ENCODE measurements around the gene CDCP1. TPM values are rescaled to one million over a fixed set of nuclear protein-coding genes. Genes with fewer than 3 reads are reported as not detected.

Gene CDCP1
- total RNA-seq, 4 donors from 2014 or later = 0.12 to 0.82 (median 0.49) TPM

GRCh38 chr3:45105855-45106671 is 40.1 kb downstream of the CDCP1 start:
- no peak for TF ChIP-seq POLR2A (IDR thresholded peaks at IDR 0.05)
- TF ChIP-seq, protein P1, sequence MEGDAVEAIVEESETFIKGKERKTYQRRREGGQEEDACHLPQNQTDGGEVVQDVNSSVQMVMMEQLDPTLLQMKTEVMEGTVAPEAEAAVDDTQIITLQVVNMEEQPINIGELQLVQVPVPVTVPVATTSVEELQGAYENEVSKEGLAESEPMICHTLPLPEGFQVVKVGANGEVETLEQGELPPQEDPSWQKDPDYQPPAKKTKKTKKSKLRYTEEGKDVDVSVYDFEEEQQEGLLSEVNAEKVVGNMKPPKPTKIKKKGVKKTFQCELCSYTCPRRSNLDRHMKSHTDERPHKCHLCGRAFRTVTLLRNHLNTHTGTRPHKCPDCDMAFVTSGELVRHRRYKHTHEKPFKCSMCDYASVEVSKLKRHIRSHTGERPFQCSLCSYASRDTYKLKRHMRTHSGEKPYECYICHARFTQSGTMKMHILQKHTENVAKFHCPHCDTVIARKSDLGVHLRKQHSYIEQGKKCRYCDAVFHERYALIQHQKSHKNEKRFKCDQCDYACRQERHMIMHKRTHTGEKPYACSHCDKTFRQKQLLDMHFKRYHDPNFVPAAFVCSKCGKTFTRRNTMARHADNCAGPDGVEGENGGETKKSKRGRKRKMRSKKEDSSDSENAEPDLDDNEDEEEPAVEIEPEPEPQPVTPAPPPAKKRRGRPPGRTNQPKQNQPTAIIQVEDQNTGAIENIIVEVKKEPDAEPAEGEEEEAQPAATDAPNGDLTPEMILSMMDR (IDR thresholded peaks at IDR 0.05 in 4 of 5, conservative IDR thresholded peaks at IDR 0.05 in 1 of 5) = no peak
- peaks cover 5 to 6% of the 10 kb centered on the region in 2 donors for H3K4me1 ChIP-seq
- no peak overlapping the region for H3K4me3 ChIP-seq
- intact Hi-C loops (cut with DNase I; ENCODE audit: low total_unique reads) (no loop called here), in situ Hi-C loops (cut with MboI; ENCODE audit: low sequenced_read_pairs in 4 of 4) (no loop called here)
- H3K9me3 ChIP-seq = no peaks in the 10 kb centered on the region
- DNase-seq = no peak
- H3K36me3 ChIP-seq = no peaks in the 10 kb centered on the region
- H3K27me3 ChIP-seq = no peaks in the 10 kb centered on the region
- no peak for ATAC-seq
- H3K27ac ChIP-seq = no peak overlapping the region

GRCh38 chr3:45104715-45105711 is 41.2 kb downstream of the CDCP1 start:
- Histone ChIP-seq H3K27ac (no peak overlapping the region), H3K36me3 (no peaks in the 10 kb centered on the region), H3K9me3 (no peaks in the 10 kb centered on the region), H3K4me1 (peaks cover 5 to 6% of the 10 kb centered on the region in 2 donors), H3K27me3 (no peaks in the 10 kb centered on the region), H3K4me3 (no peak overlapping the region)
- intact Hi-C loops (cut with DNase I; ENCODE audit: low total_unique reads) = no loop called here
- ATAC-seq = no peak
- TF ChIP-seq, protein P1 (IDR thresholded peaks at IDR 0.05 in 4 of 5, conservative IDR thresholded peaks at IDR 0.05 in 1 of 5) = no peak
- no peak for TF ChIP-seq POLR2A (IDR thresholded peaks at IDR 0.05)
- no peak for DNase-seq
- in situ Hi-C loops (cut with MboI; ENCODE audit: low sequenced_read_pairs in 4 of 4) = no loop called here

DNA sequence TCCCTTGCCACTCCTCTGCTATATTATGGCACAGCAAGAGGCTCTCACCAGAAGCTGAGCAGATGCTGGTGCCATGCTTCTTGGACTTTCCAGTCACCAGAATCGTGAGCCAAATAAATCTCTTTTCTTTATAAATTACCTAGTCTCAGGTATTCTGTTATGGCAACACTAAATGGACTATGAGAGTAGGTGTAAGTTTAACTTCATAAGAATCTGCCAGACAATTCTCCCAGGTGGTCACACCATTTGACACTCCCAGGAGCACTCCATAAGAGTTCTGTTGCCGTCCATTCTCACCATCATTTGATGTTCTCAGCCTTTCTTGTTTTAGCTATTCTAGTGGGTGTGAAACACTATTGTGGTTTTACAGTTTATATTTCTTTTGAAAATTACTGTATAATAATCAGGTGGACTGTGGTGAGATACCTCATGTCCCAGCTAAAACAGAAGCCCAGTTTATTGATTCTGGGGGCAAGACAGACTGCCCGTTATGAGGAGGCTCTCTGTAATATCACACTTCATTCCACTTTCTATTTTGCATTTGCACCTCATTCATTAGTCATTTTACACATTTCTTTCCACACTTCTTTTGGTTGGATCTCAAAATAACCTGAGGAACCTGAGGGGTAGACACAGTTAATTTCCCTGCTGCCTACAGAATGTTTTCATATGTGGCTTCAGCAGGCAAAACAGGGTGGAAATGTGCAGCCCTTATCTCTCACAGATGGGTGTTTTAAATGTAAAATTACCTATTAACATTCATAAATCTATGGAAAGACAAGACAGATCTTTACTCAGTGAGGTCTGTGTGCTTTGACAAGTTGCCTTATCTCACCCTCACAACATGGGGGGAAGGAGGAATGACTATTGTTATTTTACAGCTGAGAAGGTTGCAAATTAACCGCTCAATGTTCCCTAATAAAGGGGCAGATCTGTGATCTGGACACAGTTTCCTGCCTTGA is 42.1 kb downstream of the CDCP1 start:
- no peaks in the 10 kb centered on the region for H3K27me3 ChIP-seq
- no peaks in the 10 kb centered on the region for H3K36me3 ChIP-seq
- ATAC-seq = no peak
- H3K4me3 ChIP-seq = no peak overlapping the region
- H3K27ac ChIP-seq = no peak overlapping the region
- DNase-seq = no peak
- in situ Hi-C loops (cut with MboI; ENCODE audit: low sequenced_read_pairs in 4 of 4) (no loop called here), intact Hi-C loops (cut with DNase I; ENCODE audit: low total_unique reads) (no loop called here)
- TF ChIP-seq, protein P1 (IDR thresholded peaks at IDR 0.05 in 4 of 5, conservative IDR thresholded peaks at IDR 0.05 in 1 of 5) = no peak
- TF ChIP-seq POLR2A (IDR thresholded peaks at IDR 0.05) = no peak
- H3K9me3 ChIP-seq = no peaks in the 10 kb centered on the region
- H3K4me1 ChIP-seq = peaks cover 5 to 6% of the 10 kb centered on the region in 2 donors

DNA sequence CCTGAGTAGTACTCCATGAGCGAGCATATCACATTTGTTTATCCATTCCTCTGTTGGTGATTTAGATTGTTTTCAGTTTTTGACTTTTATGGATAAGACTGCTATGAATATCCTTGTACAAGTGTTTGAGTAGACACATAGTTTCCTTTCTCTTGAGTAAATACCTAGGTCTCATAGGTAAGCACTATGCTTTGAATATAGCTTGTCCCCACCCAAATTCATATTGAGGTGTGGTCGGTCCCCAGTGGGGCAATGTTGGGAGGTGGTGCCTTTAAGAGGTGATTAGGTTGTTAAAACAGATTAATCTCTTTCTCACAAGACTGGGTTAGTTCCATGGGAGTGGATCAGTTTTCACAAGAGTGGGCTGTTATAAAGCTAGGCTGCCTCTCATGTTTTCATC is 42.8 kb downstream of the CDCP1 start:
- TF ChIP-seq, protein P1 (IDR thresholded peaks at IDR 0.05 in 4 of 5, conservative IDR thresholded peaks at IDR 0.05 in 1 of 5) = no peak
- TF ChIP-seq POLR2A (IDR thresholded peaks at IDR 0.05) = no peak
- intact Hi-C loops (cut with DNase I; ENCODE audit: low total_unique reads) = no loop called here
- peaks cover 4% of the 10 kb centered on the region in 2 donors for H3K4me1 ChIP-seq
- H3K4me3 ChIP-seq = no peak overlapping the region
- H3K36me3 ChIP-seq = no peaks in the 10 kb centered on the region
- no peak for ATAC-seq
- no peak for DNase-seq
- H3K9me3 ChIP-seq = no peaks in the 10 kb centered on the region
- H3K27ac ChIP-seq = no peak overlapping the region
- in situ Hi-C loops (cut with MboI; ENCODE audit: low sequenced_read_pairs in 4 of 4) = no loop called here
- H3K27me3 ChIP-seq = no peaks in the 10 kb centered on the region

Data from gastrocnemius medialis (tissue), 4 donors.